ENCODE measurements around the gene RMDN3.

RMDN3 gene

DNA sequence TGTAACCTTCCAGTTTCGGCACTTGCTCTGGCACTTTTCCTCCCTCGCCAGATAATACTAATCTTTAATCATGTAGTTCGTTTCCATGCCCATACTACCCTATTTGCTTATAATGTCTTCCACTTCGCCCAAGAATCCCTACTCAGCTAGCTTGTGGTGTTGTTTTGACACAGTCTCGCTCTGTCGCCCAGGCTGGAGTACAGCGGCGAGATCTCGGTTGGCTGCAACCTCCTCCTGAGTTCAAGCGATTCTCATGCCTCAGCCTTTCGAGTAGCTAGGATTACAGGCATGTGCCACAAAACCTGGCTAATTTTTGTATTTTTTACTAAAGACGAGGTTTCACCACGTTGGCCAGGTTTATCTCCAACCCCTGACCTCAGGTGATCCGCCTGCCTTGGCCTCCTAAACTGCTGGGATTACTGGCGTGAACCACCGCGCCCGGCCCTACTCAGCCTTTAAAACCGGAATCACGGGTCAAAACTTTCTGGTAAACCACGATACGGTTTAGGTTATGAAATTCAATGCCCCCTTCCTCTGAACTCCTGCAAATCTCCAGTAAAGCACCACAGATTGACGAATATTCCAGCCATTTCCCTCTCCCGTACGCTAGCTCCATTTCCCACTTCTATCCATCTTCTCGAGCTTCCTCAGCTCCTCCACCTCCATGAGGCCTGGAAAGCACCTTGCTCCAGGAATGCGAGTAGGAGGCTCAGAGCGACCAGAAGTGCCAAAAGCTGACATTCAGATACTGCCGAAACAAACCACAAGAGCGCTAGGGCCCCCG lies 61.0 kb downstream of the RMDN3 start:
- no peak for DNase-seq

DNA sequence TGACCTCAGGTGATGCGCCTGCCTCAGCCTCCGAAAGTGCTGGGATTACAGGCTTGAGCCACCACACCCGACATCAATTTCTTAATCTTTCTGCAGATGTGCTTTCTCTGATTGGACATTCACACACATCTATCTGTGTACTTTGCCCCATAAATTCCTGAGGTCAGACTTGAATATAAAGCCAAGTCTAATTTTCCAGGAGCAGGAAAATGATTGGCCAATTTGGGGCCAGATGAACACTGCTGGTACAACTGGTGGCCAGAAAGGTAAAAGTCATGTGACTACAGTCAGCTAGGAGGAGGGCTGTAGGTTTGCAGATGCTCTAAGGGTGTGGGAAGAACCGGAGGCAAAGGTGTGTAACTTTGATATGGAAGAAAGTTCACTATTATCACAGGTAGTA lies 63.3 kb downstream of the RMDN3 start:
- DNase-seq: no peak

DNA sequence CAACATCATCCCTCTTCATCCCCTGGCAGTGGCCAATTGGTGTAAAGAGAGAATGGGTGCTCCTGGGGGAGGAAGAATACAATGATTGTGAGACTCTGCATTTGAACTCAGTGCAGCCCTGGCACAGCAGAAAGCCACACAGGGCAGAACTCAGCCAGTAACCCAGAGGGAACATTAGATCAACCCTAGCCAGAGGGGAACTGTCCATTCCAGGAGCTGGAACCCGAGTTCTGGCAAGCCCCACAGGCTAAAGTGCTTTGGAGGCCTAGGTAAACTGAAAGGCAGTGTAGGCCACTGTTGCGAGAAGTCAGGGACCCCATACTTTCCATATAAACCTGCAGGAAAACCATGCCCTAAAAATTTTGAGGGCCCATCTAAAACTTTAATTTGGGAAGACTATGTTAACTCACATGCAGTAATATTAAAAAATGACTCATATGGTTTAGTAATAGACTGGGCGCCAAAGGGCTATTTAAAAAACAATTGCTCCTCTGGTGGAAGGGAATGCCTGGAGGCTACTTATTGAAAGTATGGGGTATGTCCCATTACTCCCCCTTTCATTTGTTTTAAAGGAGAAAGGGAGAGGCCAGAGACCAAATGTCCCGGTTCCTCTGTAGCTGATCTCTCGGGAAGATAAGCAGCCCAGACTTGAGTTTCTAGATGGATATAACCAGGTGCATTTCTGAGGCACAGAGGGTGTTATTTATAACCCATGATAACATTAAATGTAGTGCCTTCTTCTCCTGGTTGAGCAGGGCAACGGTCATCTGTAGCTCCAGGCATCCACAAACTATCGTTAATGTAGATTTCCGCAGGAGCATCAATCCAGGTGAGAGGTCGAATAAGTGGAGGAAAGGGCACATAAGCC lies 65.9 kb downstream of the RMDN3 start:
- DNase-seq: no peak

Measured in cerebellar nuclear complex (tissue), 1 donor.